Mesothelial cell of epicardium (in vitro differentiated cells): ENCODE results near the gene CDC42. TPM values are rescaled to one million over a fixed set of nuclear protein-coding genes. Genes with fewer than 3 reads are reported as not detected.

ENCODE experiments used
- DNase-seq, 2 experiments: peaks; one replicate each; pipeline ENCODE4 v3.0.0; 2021; ENCODE audit warnings: low spot score in 2 of 2; ENCODE audit not compliant: unreplicated experiment in 2 of 2
- H3K27ac Mint-ChIP-seq: 2 replicates; pipeline ENCODE4 v1.8.0; 2021; ENCODE audit warnings: mixed read lengths
- H3K27me3 Mint-ChIP-seq: 2 replicates; pipeline ENCODE4 v1.8.0; 2021; ENCODE audit warnings: low read depth, mixed read lengths
- H3K36me3 Mint-ChIP-seq: 2 replicates; pipeline ENCODE4 v1.8.0; 2021; ENCODE audit warnings: mixed read lengths
- H3K4me1 Mint-ChIP-seq: 2 replicates; pipeline ENCODE4 v1.8.0; 2021; ENCODE audit warnings: mixed read lengths
- H3K4me3 Mint-ChIP-seq: 2 replicates; pipeline ENCODE4 v1.8.0; 2021; ENCODE audit warnings: mild to moderate bottlenecking, moderate library complexity, mixed read lengths
- H3K9me3 Mint-ChIP-seq: 2 replicates; pipeline ENCODE4 v1.8.0; 2021; ENCODE audit warnings: mixed read lengths
- total RNA-seq: library from RNA; stranded (reverse); gene quantifications from 3 replicates; pipeline ENCODE4 v1.2.1, GENCODE V29; 2021
- TF ChIP-seq, protein P1 (sequence below): fragments of 200-600 bp; sonication (generic); IDR thresholded peaks from one replicate; pipeline ENCODE4 v1.5.0; 2021; ENCODE audit warnings: antibody characterized with exemption; ENCODE audit not compliant: unreplicated experiment

CDC42 gene
- total RNA-seq, 1 donor from 2014 or later = 244 TPM

DNA sequence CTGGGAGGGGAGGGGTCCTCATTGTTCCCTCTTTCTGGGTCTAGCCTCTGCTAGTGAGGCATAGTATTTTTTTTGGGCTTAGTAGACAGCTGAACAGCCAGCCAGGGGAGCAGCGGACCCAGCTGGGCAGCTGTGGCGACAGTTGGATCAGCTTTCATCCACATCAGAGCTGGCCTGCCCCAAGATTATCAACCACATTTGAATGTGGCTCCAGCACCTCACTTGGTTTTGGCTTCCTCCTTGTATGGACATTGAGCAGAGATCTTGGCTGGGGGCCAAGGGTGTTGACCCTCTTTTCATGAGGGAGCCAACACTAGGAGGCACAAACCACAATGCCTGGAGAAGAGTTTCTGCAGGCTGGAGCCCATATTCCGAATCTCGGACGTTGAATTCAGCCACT lies 65.3 kb downstream of the CDC42 start:
- no peaks in the 10 kb centered on the region for H3K9me3 Mint-ChIP-seq
- TF ChIP-seq, protein P1, sequence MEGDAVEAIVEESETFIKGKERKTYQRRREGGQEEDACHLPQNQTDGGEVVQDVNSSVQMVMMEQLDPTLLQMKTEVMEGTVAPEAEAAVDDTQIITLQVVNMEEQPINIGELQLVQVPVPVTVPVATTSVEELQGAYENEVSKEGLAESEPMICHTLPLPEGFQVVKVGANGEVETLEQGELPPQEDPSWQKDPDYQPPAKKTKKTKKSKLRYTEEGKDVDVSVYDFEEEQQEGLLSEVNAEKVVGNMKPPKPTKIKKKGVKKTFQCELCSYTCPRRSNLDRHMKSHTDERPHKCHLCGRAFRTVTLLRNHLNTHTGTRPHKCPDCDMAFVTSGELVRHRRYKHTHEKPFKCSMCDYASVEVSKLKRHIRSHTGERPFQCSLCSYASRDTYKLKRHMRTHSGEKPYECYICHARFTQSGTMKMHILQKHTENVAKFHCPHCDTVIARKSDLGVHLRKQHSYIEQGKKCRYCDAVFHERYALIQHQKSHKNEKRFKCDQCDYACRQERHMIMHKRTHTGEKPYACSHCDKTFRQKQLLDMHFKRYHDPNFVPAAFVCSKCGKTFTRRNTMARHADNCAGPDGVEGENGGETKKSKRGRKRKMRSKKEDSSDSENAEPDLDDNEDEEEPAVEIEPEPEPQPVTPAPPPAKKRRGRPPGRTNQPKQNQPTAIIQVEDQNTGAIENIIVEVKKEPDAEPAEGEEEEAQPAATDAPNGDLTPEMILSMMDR = no peak
- H3K4me1 Mint-ChIP-seq = peaks cover 54% of the 10 kb centered on the region
- no peak overlapping the region for H3K4me3 Mint-ChIP-seq
- DNase-seq = no peak
- no peaks in the 10 kb centered on the region for H3K27me3 Mint-ChIP-seq
- peaks cover 4% of the 10 kb centered on the region for H3K36me3 Mint-ChIP-seq
- peak overlapping the region; percentile 53 for H3K27ac Mint-ChIP-seq

DNA sequence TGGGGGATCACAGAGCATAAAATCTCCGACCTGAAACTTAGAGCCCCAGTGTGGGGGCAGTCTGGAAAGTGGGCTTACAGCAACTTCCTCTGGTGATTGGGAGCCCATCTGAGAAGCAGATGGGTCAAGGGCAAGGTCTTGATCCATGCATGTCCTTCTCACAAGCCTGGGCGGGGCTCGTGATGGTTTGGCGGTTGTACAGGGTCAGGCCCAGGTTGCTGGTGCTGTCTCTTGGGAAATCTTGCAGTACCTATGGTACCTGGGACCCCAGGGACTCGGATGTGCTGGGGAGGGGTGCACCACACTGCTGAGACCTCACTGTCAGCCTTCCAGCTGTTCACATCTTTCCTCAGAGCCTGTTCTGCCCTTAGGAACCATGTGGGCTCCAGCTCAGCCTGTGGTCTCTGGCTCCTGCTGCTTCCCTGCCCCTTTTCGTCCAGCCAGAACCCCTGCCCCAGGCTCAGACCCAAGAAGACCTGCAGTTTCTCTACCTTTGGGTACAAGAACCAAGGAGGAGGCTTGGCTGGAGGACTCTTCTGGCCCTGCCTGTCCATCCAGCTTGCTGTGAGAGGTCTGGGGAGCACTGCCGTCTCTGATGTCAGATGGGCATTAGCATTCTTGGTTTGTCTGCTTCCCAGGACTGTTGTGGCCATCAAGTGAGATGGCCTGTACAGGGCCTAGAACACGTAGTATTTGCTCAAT lies 65.9 kb downstream of the CDC42 start:
- peak overlapping the region; percentile 53 for H3K27ac Mint-ChIP-seq
- H3K9me3 Mint-ChIP-seq = no peaks in the 10 kb centered on the region
- H3K36me3 Mint-ChIP-seq = no peaks in the 10 kb centered on the region
- peaks cover 55% of the 10 kb centered on the region for H3K4me1 Mint-ChIP-seq
- TF ChIP-seq, protein P1 = no peak
- DNase-seq = no peak
- no peaks in the 10 kb centered on the region for H3K27me3 Mint-ChIP-seq
- no peak overlapping the region for H3K4me3 Mint-ChIP-seq

DNA sequence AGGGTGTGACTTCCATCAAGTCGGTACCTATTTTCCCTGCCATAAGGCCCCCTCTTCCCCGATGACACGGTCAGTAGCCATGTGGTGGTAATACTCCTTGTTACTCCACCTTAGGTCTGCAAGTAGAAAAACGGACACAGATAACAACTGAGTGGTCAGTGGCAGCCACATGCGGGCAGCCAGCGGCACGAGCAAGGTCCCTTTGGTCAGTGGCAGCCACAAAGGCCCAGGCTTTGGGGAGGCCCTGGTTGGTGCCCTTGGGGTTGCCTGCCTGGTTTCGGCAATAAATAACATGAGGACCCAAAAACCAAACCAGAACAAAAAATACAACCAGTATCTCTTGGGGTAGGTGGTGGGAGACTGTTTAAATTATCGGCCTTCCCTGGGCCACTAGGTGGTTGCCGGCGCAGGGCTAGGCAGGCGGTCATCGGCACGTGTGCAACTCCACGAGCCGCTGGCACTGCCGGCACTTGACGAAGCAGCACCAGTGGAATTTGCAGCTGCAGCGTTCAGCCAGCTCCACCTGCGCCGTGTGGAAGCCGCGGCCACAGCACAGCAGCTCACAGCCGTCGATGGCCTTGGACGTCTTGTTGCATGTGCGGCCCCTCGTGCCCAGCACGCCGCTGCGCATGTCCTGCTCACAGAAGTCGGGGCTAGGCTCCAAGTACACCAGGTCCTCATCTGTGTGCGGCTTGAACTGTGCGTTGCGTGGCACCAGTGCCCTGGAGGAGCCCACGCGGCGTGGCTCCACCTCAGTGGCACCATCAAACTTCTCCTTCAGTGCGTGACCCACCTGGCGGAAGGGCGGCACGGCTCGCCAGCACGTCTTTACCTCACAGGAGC lies 67.3 kb downstream of the CDC42 start:
- no peak for DNase-seq
- TF ChIP-seq, protein P1 = no peak
- Mint-ChIP-seq H3K4me3 (no peak overlapping the region), H3K36me3 (no peaks in the 10 kb centered on the region), H3K27me3 (no peaks in the 10 kb centered on the region), H3K9me3 (no peaks in the 10 kb centered on the region), H3K27ac (peak overlapping the region; percentile 59), H3K4me1 (peaks cover 47% of the 10 kb centered on the region)

DNA sequence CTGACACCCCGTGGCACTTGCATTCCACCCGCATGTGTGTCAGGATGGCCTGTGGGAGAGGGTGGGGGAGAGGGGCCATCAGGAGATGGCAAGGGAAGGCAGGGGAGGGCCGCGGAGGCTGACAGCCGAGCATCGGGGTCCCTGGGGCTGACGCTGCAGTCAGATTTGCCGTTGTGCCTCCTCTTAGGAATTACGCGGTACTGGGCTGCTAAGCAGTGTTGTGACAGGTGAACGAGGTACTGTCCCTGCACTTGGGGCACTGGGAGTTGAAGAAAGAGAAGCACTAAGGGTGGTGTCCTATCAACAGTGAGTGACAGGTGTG lies 67.9 kb downstream of the CDC42 start:
- H3K9me3 Mint-ChIP-seq = no peaks in the 10 kb centered on the region
- no peak overlapping the region for H3K4me3 Mint-ChIP-seq
- no peak for DNase-seq
- TF ChIP-seq, protein P1 = no peak
- no peaks in the 10 kb centered on the region for H3K36me3 Mint-ChIP-seq
- no peak overlapping the region for H3K27ac Mint-ChIP-seq
- peaks cover 41% of the 10 kb centered on the region for H3K4me1 Mint-ChIP-seq
- H3K27me3 Mint-ChIP-seq = no peaks in the 10 kb centered on the region

DNA sequence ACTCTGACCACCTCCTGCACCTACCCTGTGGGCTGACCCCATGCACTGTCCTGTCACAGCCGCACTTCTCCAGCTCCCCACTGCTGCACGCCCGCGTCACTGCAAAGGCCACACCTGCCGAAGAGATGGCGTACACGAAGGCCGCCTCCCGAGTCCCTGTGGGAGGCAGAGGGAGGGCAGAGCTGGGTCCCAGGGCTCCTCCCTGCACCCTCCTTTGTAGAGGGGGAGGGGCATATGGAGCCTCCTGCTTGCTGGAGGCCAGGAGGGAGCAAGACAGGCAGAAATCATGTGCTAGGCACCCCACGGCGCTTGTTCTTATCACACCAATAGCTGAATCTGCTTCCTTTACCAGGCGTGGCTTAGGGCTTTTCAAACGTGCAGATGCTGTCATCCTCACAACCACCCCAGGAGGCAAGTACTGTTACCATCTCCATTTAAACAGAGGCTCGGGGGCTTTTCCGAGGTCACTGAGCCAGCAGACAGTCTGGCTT lies 69.0 kb downstream of the CDC42 start:
- TF ChIP-seq, protein P1 = no peak
- H3K27ac Mint-ChIP-seq = peak overlapping the region; percentile 39
- no peaks in the 10 kb centered on the region for H3K27me3 Mint-ChIP-seq
- H3K36me3 Mint-ChIP-seq = no peaks in the 10 kb centered on the region
- no peak overlapping the region for H3K4me3 Mint-ChIP-seq
- DNase-seq = no peak
- no peaks in the 10 kb centered on the region for H3K9me3 Mint-ChIP-seq
- H3K4me1 Mint-ChIP-seq = peaks cover 32% of the 10 kb centered on the region
